NCI-H1930 (cell line): ENCODE data around the gene CDK5R2.
"Not testable (repeated sequence)": the region's sequence is repeated elsewhere in the genome, so short reads cannot be mapped to it uniquely, and the experiment has no call there.

Experiments used
- DNase-seq, 2 experiments: peaks; one replicate each; lab custom pipeline; 2025; lab: John Stamatoyannopoulos, UW

CDK5R2 gene

GRCh38 chr2:218959141-218959731 is at the start of gene CDK5R2:
TSS of gene CDK5R2 (plus strand) at chr2:218959666. CDS start at chr2:218959821, 155 bp downstream.
- DNase-seq: peak; percentile 89 to 95

DNA sequence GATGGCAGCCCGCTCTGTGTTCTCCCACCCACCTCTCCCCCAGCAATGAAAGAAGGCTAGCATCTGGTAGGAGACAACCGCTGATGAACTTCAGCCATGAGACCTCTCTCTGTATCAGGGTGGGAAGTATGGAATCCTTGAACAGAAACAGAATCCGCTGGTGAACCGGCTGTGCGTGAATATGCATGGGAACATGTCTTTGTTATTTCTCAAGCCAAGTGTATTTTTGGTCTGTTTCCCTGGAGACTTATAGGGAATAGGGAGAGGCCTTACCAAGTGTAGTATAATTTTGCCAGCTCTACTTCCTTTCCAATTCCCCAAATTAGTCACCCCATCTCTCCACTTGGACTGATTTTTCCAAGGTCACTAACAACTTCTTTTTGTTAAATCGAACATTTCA is 48.7 kb upstream of the CDK5R2 start:
- DNase-seq: no peak

DNA sequence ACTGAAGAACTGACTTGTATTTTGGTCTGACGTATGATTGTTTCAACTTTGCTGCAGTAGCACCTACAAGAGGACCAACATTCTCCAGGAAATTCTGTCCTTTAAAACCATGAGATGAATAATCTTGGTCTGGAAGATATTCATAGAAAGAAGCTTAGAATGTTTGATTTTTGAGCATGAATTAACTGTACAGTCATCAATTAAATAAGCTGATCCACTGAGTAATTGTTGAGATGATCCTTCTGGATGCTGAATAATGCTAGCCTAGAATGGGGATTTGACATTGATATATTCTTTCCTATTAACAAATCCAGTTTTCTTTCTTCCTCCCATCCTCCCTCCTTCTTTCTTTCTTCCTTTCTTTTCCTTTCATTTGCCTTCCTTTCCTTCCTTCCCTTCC is 39.0 kb upstream of the CDK5R2 start:
- no peak for DNase-seq

DNA sequence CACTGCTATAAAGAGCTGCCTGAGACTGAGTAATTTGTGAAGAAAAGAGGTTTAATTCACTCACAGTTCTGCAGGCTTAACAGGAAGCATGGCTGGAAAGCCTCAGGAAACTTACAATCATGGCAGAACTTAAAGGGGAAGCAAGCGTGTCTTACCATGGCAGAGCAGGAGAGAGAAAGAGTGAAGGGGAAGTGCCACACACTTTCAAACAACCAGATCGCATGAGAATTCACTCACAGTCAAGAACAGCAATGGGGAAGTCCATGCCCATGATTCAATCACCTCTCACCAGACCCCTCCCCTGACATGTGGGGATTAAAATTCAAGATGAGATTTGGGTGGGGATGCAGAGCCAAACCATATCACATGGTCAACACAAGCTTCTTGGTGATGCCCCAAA is 34.7 kb upstream of the CDK5R2 start:
- no peak for DNase-seq

DNA sequence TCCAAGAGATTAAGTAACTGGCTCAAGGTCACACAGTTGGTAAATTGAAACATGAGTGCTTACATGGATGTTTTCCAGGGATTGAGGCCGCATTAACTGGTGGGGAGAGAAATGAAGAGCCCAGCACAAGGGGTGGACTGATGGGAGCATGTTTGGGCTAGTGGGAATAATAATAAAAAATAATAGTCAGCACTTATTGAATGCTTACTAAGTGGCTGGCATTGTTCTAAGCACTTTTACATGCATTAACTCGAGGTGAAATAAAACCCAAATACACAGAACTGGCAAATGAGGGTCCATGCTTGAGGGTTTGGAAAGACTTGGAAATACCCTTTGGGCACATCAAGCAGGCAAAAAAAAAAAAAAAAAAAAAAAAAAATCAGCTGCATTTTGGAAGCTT is 34.0 kb upstream of the CDK5R2 start:
- DNase-seq: no peak

GRCh38 chr2:218927422-218927821 is 32.0 kb upstream of the CDK5R2 start:
- DNase-seq: peak; percentile 25 to 59

DNA sequence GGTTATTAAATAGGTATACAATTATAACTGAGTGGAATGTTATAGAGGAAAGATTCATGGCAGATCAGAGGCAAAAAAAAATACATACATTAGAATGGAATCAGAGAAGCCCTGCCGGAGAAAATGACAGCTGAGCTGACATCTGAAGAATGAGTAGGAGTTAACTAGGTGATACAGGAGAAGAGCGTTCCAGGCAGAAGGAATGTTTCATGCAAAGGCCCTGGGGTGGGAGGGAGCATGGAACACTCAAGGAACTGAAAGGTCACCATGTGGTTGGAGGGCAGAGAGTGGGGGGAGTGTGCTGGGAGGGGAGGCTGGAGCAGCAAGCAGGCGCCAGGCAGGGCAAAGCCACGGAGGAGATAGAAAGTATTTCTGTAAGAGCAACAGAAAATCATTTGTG is 31.6 kb upstream of the CDK5R2 start:
- DNase-seq: peak in 1 of 2 experiments; percentile 48

DNA sequence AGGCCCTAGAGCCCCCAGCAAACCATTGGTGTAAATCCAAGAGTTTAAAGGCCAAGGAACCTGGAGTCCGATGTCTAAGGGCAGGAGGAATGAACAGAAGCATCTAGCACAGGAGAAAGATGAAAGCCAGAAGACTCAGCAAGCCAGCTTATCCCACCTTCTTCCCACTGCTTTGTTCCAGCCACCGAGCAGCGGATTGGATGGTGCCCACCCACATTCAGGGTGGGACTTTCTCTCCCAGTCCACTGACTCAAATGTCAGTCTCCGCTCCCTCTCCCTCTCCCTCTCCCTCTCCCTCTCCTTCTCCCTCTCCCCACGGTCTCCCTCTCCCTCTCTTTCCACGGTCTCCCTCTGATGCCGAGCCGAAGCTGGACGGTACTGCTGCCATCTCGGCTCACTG is 29.0 kb upstream of the CDK5R2 start:
- not testable (repeated sequence) for DNase-seq

- not testable (repeated sequence) for DNase-seq
Observed at GRCh38 chr2:218931751-218932150, 27.7 kb upstream of the CDK5R2 start.

DNA sequence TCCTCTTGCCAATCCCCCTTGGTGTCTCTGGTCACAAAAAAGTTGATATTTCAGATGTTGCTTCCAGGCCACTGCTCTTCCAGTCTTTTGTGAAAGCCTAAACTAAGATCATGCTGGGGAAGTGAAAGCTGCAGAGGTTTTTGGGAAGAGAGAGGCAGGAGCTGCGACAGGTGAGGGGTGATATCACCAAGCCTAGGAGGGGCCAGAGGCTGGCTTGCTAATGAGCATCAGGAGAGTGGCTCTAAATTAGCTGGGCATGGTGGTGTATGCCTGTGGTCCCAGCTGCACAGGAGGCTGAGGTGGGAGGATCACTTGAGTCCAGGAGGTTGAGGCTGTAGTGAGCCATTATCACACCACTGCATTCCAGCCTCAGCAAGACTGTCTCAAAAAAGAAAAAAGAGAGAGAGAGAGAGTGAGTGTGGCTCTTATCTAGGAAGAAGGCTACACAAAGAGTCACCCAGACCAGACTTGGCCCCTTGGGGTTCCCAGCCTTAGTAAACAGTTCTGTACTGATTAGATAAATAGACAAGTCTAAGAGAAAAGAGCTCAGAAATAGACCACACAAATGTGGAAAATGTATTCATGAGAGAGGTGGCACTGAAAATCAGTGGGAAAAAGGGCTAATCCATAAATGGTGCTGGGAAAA is 14.6 kb upstream of the CDK5R2 start:
- no peak for DNase-seq

DNA sequence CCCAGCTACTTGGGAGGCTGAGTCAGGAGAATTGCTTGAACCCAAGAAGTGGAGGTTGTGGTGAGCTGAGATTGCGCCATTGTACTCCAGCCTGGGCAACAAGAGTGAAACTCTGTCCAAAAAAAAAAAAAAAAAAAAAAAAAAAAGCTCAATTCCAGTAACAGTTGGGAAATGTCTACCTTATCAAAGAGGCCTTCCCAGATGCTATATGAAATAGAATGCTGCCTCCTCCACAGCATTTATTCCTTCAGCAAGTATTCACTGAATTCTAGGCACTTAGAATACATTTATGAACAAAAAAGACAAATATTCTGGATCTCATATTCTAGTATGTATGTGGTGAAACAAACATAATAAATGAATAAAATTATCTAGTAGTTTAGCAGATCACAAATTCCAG is 12.8 kb upstream of the CDK5R2 start:
- DNase-seq: no peak

GRCh38 chr2:218952160-218952559 is 7.3 kb upstream of the CDK5R2 start:
- DNase-seq: no peak

- DNase-seq: no peak
Observed at GRCh38 chr2:218953366-218953954, 6.0 kb upstream of the CDK5R2 start.

GRCh38 chr2:218954541-218955300 is 4.7 kb upstream of the CDK5R2 start:
- DNase-seq: no peak

DNA sequence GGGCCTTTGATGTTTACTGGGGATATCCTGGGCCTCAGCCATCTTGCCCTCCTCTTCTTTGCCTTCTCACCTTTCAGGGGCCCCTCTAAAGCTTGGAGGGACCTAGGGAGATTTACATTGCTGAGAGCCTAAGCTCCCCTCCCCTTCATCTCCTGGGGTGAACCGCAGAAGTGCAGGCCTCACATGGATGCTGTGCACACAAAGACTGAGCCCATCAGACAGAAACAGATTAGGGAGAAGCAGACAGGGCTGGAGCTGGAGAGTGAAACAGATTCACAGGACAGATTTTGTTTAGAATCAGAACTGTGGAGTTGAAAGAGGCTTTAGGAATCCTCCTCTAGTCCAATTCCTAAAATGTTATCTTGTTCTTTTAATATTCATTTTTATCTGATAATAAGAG is 3.4 kb upstream of the CDK5R2 start:
- DNase-seq: no peak

GRCh38 chr2:218957671-218958070 is 1.8 kb upstream of the CDK5R2 start:
- no peak for DNase-seq

GRCh38 chr2:218958276-218958675 is 1.2 kb upstream of the CDK5R2 start:
- DNase-seq: no peak

DNA sequence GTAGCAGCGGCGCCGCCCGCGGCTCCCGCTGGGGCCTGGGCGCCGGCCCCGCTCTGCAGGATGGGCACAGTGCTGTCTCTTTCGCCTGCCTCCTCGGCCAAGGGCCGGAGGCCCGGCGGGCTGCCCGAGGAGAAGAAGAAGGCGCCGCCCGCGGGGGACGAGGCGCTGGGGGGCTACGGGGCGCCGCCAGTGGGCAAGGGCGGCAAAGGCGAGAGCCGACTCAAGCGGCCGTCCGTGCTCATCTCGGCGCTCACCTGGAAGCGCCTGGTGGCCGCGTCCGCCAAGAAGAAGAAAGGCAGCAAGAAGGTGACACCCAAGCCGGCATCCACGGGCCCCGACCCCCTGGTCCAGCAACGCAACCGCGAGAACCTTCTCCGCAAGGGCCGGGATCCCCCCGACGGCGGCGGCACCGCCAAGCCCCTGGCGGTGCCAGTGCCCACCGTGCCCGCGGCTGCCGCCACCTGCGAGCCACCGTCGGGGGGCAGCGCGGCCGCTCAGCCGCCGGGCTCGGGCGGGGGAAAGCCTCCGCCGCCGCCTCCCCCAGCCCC is 369 bp downstream of the CDK5R2 start:
- peak in 1 of 2 experiments; percentile 57 for DNase-seq

GRCh38 chr2:218960309-218961165 is 1.1 kb downstream of the CDK5R2 start:
- peak in 1 of 2 experiments; percentile 44 for DNase-seq

DNA sequence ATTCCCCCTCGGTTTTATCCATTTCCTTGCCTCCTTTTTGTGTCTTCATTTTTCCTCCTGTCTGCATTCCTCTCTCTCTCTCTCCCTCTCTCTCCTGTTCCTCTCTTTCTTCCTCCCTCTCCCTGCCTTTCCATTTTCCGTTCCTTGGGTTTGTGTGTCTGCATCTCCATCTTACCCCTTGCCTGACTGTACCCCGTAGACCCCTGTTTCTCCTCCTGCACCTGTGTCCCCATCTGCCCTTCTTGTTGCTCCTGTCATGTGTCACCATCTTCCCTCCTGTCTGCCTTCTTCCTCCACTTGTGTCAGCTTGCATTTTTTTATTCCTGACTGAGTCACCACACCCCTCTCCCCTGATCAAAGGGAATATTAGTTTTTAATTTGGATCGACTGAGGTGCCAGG is 1.8 kb downstream of the CDK5R2 start:
- DNase-seq: no peak
